22Rv1 (cell line): ENCODE results near the gene BANP.

Experiments
- H3K27ac ChIP-seq: fragments of 450-650 bp; 2 replicates; pipeline ENCODE4 v1.5.1; 2017
- CTCF ChIP-seq: fragments of 450-650 bp; IDR thresholded peaks from 2 replicates; pipeline ENCODE4 v1.5.1; 2017; ENCODE audit warnings: mild to moderate bottlenecking
- ZFX ChIP-seq: fragments of 450-650 bp; IDR thresholded peaks from 2 replicates; pipeline ENCODE4 v1.6.1; 2017; ENCODE audit warnings: antibody characterized with exemption, borderline replicate concordance

BANP gene

GRCh38 chr16:88003736-88004135, 52.5 kb downstream of the BANP start:
- no peak overlapping the region for H3K27ac ChIP-seq
- TF ChIP-seq ZFX (no peak), CTCF (no peak)

- no peak overlapping the region for H3K27ac ChIP-seq
- TF ChIP-seq ZFX (no peak), CTCF (no peak)
These were observed 53.2 kb downstream of the BANP start for GRCh38 chr16:88004391-88004790.

- TF ChIP-seq CTCF = peak; percentile 21; the same call in 1 of the 2 replicates
- TF ChIP-seq ZFX = no peak
- no peak overlapping the region for H3K27ac ChIP-seq
These were observed 53.9 kb downstream of the BANP start for GRCh38 chr16:88005181-88005581.

- TF ChIP-seq ZFX = no peak
- no peak for TF ChIP-seq CTCF
- H3K27ac ChIP-seq = no peak overlapping the region
These were observed 54.7 kb downstream of the BANP start for GRCh38 chr16:88005968-88006367.

GRCh38 chr16:88007321-88007731, 56.1 kb downstream of the BANP start:
- H3K27ac ChIP-seq = no peak overlapping the region
- TF ChIP-seq ZFX (no peak), CTCF (no peak)

- no peak overlapping the region for H3K27ac ChIP-seq
- TF ChIP-seq CTCF = no peak
- no peak for TF ChIP-seq ZFX
These were observed 57.6 kb downstream of the BANP start for GRCh38 chr16:88008840-88009239.

- TF ChIP-seq ZFX = no peak
- no peak for TF ChIP-seq CTCF
- H3K27ac ChIP-seq = no peak overlapping the region
These were observed 58.5 kb downstream of the BANP start for GRCh38 chr16:88009563-88010342.
